ENCODE data around the gene FRMD4A. TPM values are rescaled to one million over a fixed set of nuclear protein-coding genes. Genes with fewer than 3 reads are reported as not detected.

Gene FRMD4A
- total RNA-seq, 2 donors from 2014 or later = 55.9 to 81.0 TPM

DNA sequence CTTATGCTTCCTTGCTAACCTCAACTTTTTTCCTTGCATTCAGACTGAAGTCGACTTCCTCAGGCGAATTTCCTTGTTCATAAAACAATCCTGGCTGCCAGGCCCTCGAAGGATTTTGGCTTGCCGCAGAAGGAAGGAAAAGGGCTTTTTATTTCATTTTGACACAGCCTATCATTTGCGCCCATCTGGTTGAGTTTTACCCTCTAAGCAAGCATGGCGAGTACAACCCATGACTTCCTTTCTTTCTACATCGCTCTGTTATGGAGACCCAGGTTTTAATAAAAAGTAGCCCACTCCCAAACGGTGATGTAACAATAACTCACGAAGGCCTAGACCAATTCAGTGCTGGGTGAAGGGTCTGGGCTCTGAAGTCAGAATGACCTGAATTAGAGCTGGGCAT lies 634.7 kb downstream of the FRMD4A start:
- Histone ChIP-seq H3K4me1 (ENCODE audit: control insufficient read depth in 1 of 2, low read depth in 2 of 2) (no peaks in the 10 kb centered on the region), H3K36me3 (peaks cover 31% of the 10 kb centered on the region), H3K4me3 (no peak overlapping the region), H3K27me3 (replicated peaks; ENCODE audit: insufficient read depth) (no peaks in the 10 kb centered on the region), H3K9me3 (no peaks in the 10 kb centered on the region), H3K27ac (no peak overlapping the region)
- DNase-seq (ENCODE audit: low spot score) (no peak), ATAC-seq (ENCODE audit: insufficient number of reproducible peaks, low FRiP score, low read depth) (no peak)
- TF ChIP-seq, protein P1, sequence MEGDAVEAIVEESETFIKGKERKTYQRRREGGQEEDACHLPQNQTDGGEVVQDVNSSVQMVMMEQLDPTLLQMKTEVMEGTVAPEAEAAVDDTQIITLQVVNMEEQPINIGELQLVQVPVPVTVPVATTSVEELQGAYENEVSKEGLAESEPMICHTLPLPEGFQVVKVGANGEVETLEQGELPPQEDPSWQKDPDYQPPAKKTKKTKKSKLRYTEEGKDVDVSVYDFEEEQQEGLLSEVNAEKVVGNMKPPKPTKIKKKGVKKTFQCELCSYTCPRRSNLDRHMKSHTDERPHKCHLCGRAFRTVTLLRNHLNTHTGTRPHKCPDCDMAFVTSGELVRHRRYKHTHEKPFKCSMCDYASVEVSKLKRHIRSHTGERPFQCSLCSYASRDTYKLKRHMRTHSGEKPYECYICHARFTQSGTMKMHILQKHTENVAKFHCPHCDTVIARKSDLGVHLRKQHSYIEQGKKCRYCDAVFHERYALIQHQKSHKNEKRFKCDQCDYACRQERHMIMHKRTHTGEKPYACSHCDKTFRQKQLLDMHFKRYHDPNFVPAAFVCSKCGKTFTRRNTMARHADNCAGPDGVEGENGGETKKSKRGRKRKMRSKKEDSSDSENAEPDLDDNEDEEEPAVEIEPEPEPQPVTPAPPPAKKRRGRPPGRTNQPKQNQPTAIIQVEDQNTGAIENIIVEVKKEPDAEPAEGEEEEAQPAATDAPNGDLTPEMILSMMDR (IDR thresholded peaks at IDR 0.05) = no peak

DNA sequence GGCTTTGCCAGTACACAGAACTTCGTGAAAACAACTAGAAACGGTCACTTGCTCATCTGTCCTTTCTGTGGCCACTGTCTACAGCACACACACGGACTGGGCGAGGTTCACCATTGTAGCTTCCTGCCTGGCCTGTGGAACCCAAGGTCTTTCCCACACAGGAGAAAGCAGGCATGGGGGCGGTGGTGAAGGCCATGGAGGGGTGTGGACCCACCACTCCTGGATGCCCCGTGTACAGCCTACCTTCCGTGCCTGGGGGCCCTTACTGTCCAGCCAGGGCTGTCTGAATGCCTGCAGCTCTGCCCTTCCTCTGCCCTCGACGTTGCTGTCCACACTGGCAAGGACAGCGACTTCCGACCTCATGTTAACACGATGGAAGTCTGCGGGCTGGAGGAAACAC lies 635.1 kb downstream of the FRMD4A start:
- DNase-seq (ENCODE audit: low spot score) (no peak), ATAC-seq (ENCODE audit: insufficient number of reproducible peaks, low FRiP score, low read depth) (no peak)
- Histone ChIP-seq H3K9me3 (no peaks in the 10 kb centered on the region), H3K27me3 (replicated peaks; ENCODE audit: insufficient read depth) (no peaks in the 10 kb centered on the region), H3K4me1 (ENCODE audit: control insufficient read depth in 1 of 2, low read depth in 2 of 2) (no peaks in the 10 kb centered on the region), H3K36me3 (peaks cover 31% of the 10 kb centered on the region), H3K27ac (no peak overlapping the region), H3K4me3 (no peak overlapping the region)
- TF ChIP-seq, protein P1 (IDR thresholded peaks at IDR 0.05) = no peak

DNA sequence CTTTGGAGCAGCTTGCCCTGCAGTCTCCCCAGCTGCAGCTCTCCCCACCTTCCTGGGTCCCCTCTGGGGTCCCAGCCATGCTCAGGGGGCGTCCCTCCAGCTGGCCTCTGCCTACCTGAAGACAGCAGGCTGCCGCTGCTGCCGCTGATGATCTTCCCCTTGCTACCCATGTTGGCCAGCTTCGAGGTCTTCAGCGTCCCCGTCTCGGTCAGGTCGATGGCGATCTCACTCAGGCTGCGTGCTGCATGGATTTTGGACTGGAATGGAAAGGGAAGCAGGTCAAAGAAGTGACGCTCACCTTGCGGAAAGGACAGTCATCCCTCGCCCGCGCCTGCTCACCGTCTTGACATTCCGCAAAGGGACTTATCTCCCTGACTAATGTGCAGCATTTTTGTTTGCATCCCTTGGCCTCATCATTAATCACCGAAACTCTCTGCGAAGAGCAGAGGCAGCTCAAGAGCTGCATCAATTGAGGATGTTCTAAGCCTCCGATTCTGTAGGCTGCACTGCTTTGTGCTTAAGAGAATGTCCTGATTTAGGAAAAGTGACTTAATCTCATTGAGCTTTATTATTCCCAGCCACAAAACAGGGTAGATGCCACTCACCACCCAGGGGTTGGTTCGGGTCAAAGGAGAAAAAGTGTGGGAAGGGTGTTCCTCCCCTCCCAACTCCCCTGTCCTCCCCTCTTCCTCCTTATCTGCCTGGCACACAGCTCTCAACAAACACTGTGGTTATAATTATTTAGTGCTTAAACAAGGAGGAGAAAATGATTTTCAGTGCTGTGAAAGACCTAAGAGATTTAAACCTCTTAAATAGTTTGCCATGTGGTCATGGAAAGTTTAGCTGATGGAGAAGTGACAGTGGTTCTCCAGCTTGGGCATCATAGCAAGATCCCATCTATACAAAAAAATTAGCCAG lies 636.7 kb downstream of the FRMD4A start:
- H3K27me3 ChIP-seq (replicated peaks; ENCODE audit: insufficient read depth) = no peaks in the 10 kb centered on the region
- peaks cover 24% of the 10 kb centered on the region for H3K36me3 ChIP-seq
- no peaks in the 10 kb centered on the region for H3K4me1 ChIP-seq (ENCODE audit: control insufficient read depth in 1 of 2, low read depth in 2 of 2)
- H3K27ac ChIP-seq = no peak overlapping the region
- no peak overlapping the region for H3K4me3 ChIP-seq
- no peak for DNase-seq (ENCODE audit: low spot score)
- ATAC-seq (ENCODE audit: insufficient number of reproducible peaks, low FRiP score, low read depth) = no peak
- TF ChIP-seq, protein P1 (IDR thresholded peaks at IDR 0.05) = no peak
- no peaks in the 10 kb centered on the region for H3K9me3 ChIP-seq

DNA sequence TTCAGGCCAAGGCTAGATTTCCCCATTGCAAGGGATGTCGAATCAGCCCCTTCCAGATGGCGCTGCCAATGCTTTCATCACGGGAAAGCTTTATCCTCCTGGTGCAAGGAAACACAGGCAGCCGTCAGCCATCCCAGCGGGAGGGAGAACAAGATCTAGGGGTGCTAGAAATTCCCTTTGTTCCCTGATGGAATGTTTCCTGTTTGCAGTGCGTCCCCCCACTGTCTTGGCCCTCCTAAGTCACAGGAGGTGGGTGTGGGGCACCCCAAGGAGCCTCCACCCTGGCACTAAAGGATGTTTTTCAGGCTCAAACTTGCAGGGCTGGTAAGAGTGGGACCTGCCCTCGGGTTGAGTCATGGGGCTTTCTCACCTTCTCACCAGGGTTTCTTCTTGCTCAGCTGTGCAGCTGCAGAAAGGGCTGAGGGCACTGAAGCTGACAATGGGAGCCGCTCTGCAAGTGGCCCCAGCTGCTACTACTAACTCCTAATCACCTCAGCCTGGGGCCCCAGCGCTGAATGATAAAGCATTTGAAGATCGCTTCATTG lies 640.4 kb downstream of the FRMD4A start:
- no peak for ATAC-seq (ENCODE audit: insufficient number of reproducible peaks, low FRiP score, low read depth)
- TF ChIP-seq, protein P1 (IDR thresholded peaks at IDR 0.05) = no peak
- Histone ChIP-seq H3K4me3 (no peak overlapping the region), H3K9me3 (no peaks in the 10 kb centered on the region), H3K27me3 (replicated peaks; ENCODE audit: insufficient read depth) (no peaks in the 10 kb centered on the region), H3K4me1 (ENCODE audit: control insufficient read depth in 1 of 2, low read depth in 2 of 2) (peaks cover 11 to 18% of the 10 kb centered on the region in 2 donors), H3K36me3 (peaks cover 17% of the 10 kb centered on the region), H3K27ac (no peak overlapping the region)
- no peak for DNase-seq (ENCODE audit: low spot score)

DNA sequence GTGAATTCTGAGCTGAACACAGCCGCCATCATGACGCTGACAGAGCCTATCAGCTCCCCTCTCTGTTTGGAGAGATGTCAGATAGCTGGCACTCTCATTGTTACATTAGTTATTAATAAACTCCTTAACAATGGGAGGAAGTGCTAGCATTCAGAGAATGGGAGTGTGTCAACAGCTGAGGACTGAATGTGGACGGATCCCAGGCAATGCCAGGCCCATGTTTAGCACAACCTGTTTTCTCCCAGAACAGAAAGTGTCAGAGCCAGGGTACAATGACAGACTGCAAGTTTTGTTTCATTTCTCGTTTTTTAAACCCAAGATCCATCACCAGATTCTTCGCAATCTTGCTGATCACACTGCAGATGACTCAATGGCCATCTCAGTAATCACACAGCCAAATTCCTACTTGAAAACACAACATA lies 644.4 kb downstream of the FRMD4A start:
- H3K4me1 ChIP-seq (ENCODE audit: control insufficient read depth in 1 of 2, low read depth in 2 of 2) = peaks cover 30 to 42% of the 10 kb centered on the region in 2 donors
- ATAC-seq (ENCODE audit: insufficient number of reproducible peaks, low FRiP score, low read depth) = peak; percentile 8
- no peaks in the 10 kb centered on the region for H3K36me3 ChIP-seq
- H3K4me3 ChIP-seq = no peak overlapping the region
- H3K27ac ChIP-seq = peak overlapping the region; percentile 64 to 71
- DNase-seq (ENCODE audit: low spot score) = no peak
- TF ChIP-seq, protein P1 (IDR thresholded peaks at IDR 0.05) = no peak
- H3K9me3 ChIP-seq = no peaks in the 10 kb centered on the region
- no peaks in the 10 kb centered on the region for H3K27me3 ChIP-seq (replicated peaks; ENCODE audit: insufficient read depth)
